Measurements from ENCODE around the gene RNF183. TPM values are rescaled to one million over a fixed set of nuclear protein-coding genes. Genes with fewer than 3 reads are reported as not detected.

The RNF183 gene
- total and polyA plus RNA-seq, 5 experiments from 2014 or later = 0.23 TPM; not detected in 4

DNA sequence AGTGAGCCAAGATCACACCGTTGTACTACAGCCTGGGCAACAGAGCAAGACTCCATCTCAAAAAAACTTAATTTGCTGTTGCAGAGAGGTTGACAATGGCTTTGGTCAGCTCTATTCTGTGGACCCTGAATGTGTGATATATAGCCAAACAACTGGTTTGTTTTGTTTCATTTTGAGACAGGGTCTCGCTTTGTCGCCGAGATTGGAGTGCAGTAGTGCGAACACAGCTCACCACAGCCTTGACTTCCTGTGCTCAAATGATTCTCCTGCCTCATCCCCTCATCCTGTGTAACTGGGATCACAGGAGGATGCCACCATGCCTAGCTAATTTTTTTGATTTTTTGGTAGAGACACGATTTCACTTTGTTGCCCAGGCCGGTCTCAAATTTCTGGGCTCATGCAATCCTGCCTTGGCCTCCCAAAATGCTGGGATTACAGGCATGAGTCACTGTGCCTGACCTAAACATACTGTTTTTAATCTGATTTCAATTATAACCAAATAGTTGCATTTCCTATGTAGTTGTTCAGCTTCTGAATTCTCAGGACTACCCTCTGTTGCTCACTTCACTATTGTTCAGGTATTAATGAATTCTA, 9.8 kb downstream of the RNF183 start:
- Mint-ChIP-seq H3K4me3 (no peak overlapping the region), H3K27me3 (no peaks in the 10 kb centered on the region), H3K4me1 (peaks cover 0 to 2% (median 0%) of the 10 kb centered on the region in 4 donors), H3K36me3 (peaks cover 4 to 55% (median 14%) of the 10 kb centered on the region in 3 donors), H3K9me3 (no peaks in the 10 kb centered on the region), H3K27ac (peak overlapping the region in 7 of 10 donors; percentile 11 to 84 (median 53))
- ATAC-seq = no peak
- POLR2A ChIA-PET = no interaction called here
- DNase-seq = no peak

DNA sequence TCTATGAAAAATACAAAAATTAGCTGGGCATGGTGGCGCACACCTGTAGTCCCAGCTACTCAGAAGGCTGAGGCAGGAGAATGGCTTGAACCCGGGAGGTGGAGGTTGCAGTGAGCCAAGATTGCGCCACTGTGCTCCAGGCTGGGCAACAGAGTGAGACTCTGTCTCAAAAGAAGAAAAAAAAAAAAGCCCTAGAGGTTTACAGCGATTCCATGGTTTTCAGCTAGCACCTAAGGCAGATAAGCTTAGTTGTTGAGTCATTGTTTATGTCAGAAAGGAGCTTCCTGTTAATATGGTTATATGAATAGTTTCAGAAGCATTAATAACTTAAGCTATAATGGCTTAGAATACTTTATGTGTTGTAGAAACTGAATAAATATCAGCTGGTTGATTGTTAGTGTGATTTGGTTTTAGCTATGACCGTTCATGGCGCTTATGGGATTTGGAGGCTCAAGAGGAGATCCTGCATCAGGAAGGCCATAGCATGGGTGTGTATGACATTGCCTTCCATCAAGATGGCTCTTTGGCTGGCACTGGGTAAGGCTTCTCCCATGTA, 13.0 kb downstream of the RNF183 start:
- no peaks in the 10 kb centered on the region for H3K9me3 Mint-ChIP-seq
- H3K27ac Mint-ChIP-seq = peak overlapping the region in 3 of 10 donors; percentile 22 to 38 (median 27)
- ATAC-seq (no peak), DNase-seq (no peak)
- H3K4me1 Mint-ChIP-seq = peaks cover 0 to 4% (median 0%) of the 10 kb centered on the region in 4 donors
- POLR2A ChIA-PET = no interaction called here
- H3K4me3 Mint-ChIP-seq = no peak overlapping the region
- peaks cover 4 to 78% (median 18%) of the 10 kb centered on the region in 3 donors for H3K36me3 Mint-ChIP-seq
- no peaks in the 10 kb centered on the region for H3K27me3 Mint-ChIP-seq

DNA sequence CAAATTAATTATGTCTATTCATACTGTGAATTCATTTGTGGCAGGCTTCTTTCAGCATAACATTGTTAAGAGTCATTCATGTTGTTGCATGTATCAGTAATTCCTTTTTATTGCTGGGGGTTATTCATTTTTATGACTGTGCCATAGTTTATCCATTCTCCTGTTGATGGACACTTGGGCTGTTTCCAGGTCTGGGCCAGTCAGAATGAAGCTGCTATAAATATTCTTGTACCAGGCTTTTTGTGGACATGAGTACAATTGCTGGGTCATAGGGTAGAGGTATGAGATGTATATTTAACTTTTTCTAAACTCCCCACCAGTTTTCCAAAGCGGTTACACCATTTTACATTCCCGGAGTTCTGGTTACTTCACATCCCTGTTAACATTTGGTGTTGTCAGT, 14.1 kb downstream of the RNF183 start:
- Mint-ChIP-seq H3K4me1 (peaks cover 0 to 4% (median 0%) of the 10 kb centered on the region in 4 donors), H3K27ac (no peak overlapping the region), H3K36me3 (peaks cover 4 to 85% (median 24%) of the 10 kb centered on the region in 3 donors), H3K9me3 (no peaks in the 10 kb centered on the region), H3K27me3 (no peaks in the 10 kb centered on the region), H3K4me3 (no peak overlapping the region)
- ATAC-seq (no peak), DNase-seq (no peak)
- POLR2A ChIA-PET = no interaction called here

DNA sequence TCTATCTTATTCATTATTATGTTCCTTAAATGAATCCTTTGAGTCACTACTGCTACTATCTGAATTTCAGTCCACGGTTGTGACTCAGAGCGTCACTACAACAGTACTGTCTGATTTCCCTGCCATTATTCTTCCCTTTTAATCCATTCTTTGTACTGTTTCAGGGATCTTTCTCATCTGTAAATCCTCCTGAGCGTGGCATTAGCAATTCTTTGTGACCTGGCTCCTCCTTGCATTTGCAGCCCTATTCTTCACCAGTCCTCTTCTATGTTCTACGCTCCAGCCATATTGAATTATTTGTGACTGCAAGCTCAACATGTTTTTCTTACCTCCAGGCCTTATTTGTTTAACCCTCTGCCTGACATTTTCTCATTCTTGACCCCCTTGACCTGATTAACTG, 21.8 kb downstream of the RNF183 start:
- Mint-ChIP-seq H3K27ac (peak overlapping the region in 3 of 10 donors; percentile 55 to 72 (median 57)), H3K4me3 (no peak overlapping the region), H3K4me1 (peaks cover 17 to 32% (median 25%) of the 10 kb centered on the region in 4 donors), H3K9me3 (no peaks in the 10 kb centered on the region), H3K36me3 (peaks cover 10 to 75% (median 29%) of the 10 kb centered on the region in 3 donors), H3K27me3 (no peaks in the 10 kb centered on the region)
- DNase-seq (no peak), ATAC-seq (no peak)
- POLR2A ChIA-PET = no interaction called here

DNA sequence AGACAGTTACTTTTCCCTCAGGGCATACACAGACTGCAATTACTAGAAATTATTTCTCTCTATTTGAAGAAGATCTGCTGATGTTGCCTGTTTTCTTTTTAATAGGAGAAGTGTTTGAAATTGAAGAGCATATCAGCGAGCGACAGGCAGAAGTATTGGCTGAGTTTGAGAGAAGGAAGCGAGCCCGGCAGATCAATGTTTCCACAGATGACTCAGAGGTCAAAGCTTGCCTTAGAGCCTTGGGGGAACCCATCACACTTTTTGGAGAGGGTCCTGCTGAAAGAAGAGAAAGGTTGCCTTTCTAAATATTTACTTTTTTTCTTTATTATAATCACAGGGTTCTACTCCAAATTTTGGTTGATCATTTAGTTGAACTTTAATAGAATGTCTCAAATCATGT, 24.3 kb downstream of the RNF183 start:
- no peaks in the 10 kb centered on the region for H3K27me3 Mint-ChIP-seq
- DNase-seq (no peak), ATAC-seq (no peak)
- POLR2A ChIA-PET = no interaction called here
- no peak overlapping the region for H3K4me3 Mint-ChIP-seq
- H3K36me3 Mint-ChIP-seq = peaks cover 10 to 63% (median 19%) of the 10 kb centered on the region in 3 donors
- peaks cover 20 to 33% (median 30%) of the 10 kb centered on the region in 4 donors for H3K4me1 Mint-ChIP-seq
- H3K9me3 Mint-ChIP-seq = no peaks in the 10 kb centered on the region
- H3K27ac Mint-ChIP-seq = peak overlapping the region in 3 of 10 donors; percentile 35 to 74 (median 48)

DNA sequence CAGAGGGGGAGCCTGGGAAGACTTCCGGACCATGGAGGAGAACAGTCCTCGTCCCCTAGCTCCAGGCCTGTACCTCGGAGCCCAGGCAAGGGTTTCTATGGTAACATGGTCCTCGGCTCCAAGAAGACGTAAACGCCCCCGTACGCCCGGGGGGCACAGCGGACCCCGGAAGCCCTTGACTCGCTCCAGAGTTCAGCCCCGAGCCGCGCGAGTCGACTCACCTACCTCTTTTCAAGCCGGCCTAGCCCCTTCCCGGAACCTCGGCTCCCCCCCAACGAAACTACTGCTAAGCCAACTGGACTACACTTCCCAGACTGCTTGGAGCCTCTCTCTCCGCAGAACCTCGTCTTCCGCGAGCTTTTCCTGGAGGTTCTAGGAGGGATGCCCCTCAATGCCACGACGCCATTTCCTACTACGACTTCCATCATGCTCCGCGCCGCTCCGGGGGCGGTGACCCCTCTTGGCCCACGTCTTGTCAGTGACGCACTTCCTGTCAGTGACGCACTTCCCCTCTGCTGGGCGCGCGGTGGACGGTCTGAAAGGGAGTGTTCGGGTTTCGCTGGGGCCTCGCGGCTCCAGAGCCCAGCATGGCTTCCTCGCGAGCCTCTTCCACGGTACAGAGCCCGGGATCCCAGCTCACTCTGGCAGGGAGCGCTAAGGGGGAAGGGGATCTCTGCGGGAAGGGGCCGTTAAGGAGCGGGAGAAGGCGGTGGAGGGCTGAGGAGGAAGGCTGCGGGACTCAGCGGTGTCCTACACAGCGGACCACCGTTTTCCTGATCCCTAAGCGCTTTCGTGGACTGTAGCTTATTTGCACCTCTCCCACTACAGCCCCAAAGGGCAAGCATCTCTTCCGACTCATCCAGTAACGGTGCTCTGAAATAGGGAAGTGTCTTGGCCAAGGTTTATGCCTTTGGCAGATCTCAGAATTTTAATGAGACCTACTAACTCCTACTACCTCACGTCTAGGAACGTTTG, 27.7 kb downstream of the RNF183 start, which contains the start of the genes CDC26 and PRPF4:
TSS of gene CDC26 (minus strand) at position 416 of the 975 bp plus-strand sequence. CDS start 3,065 bp downstream, outside the sequence.
TSS of gene PRPF4 (plus strand) at position 502 of the 975 bp plus-strand sequence. CDS start at position 588, 86 bp downstream.
- peaks cover 9 to 58% (median 27%) of the 10 kb centered on the region in 3 donors for H3K36me3 Mint-ChIP-seq
- POLR2A ChIA-PET = interaction anchor here (0.6 to 2.4 kb wide), 12 partner anchors 34 to 382 kb away, joined by 3 to 13 read pairs (median 4); partner anchors contain the start of genes ALAD, C9orf43, FKBP15 and HDHD3
- DNase-seq = peak; percentile 91 to 98 (median 94)
- H3K9me3 Mint-ChIP-seq = no peaks in the 10 kb centered on the region
- no peak within 1 kb of the TSS for H3K4me3 Mint-ChIP-seq
- H3K4me1 Mint-ChIP-seq = peaks cover 16 to 42% (median 26%) of the 10 kb centered on the region in 4 donors
- no peaks in the 10 kb centered on the region for H3K27me3 Mint-ChIP-seq
- H3K27ac Mint-ChIP-seq = no peak within 1 kb of the TSS
- ATAC-seq = peak; percentile 87 to 91

DNA sequence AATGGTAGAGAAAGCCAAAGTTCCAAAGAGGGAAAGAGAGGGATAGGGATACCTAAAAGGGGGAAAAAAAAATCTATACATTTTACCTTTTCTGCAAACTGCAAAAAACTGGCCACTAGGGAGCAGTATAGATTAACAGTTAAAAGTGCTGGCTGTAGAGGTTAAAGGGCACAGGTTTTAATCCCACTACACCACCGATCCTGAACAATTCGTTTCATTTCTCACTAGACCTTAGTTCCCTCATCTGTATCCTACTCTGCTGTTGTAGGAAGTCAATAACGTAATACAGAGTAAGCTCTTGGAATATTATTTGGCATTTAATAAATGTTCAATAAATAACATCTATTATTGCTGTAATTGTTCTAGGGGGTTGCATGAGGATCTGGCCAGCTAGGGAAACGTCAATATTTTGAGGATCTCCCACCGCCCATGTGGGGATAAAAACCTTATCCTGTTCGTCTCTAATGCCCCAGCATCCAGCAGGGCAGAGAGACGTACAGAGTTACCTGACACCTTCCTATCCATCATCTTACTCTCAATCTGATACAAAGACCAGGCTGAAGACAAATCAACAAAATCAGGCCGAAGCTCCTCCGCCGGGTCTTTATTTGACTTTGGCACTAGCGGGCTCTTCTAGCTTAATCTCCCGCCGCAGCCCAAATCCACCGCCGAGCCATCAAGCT, 28.6 kb downstream of the RNF183 start:
- ATAC-seq (peak; percentile 23 to 31), DNase-seq (peak in 6 of 10 donors; percentile 19 to 75 (median 54))
- no peaks in the 10 kb centered on the region for H3K27me3 Mint-ChIP-seq
- H3K9me3 Mint-ChIP-seq = no peaks in the 10 kb centered on the region
- H3K36me3 Mint-ChIP-seq = peaks cover under 1 to 56% (median 24%) of the 10 kb centered on the region in 3 donors
- no peak overlapping the region for H3K27ac Mint-ChIP-seq
- no peak overlapping the region for H3K4me3 Mint-ChIP-seq
- H3K4me1 Mint-ChIP-seq = peaks cover 14 to 40% (median 22%) of the 10 kb centered on the region in 4 donors
- POLR2A ChIA-PET = interaction anchor here (1.0 to 2.4 kb wide), 10 partner anchors 53 to 383 kb away, joined by 3 to 13 read pairs (median 4); partner anchors contain the start of genes ALAD, C9orf43, FKBP15 and HDHD3

DNA sequence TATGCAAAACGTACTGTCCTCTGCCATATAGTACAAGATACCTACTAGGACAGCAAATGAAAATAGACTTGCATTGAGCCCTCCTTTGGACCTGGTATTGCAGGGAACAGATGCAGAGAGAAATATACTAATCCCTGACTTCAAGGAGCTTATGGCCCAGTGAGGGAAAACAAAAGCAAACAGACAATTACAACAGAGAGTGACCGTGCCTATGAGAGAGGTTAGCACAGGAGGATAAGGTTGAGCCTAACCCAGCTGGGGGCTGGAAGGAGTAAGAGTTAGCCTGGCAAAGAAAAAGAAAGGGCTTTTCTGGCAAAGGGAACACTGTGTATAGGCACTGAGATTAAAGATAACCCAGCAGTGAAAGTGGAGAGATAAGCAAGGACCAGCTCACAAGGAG, 33.3 kb downstream of the RNF183 start:
- no peak overlapping the region for H3K4me3 Mint-ChIP-seq
- no peaks in the 10 kb centered on the region for H3K27me3 Mint-ChIP-seq
- DNase-seq = no peak
- peak overlapping the region in 4 of 10 donors; percentile 12 to 67 (median 16) for H3K27ac Mint-ChIP-seq
- peaks cover 8 to 25% (median 15%) of the 10 kb centered on the region in 4 donors for H3K4me1 Mint-ChIP-seq
- H3K9me3 Mint-ChIP-seq = no peaks in the 10 kb centered on the region
- H3K36me3 Mint-ChIP-seq = peaks cover 0 to 73% (median 23%) of the 10 kb centered on the region in 3 donors
- POLR2A ChIA-PET = no interaction called here
- no peak for ATAC-seq

DNA sequence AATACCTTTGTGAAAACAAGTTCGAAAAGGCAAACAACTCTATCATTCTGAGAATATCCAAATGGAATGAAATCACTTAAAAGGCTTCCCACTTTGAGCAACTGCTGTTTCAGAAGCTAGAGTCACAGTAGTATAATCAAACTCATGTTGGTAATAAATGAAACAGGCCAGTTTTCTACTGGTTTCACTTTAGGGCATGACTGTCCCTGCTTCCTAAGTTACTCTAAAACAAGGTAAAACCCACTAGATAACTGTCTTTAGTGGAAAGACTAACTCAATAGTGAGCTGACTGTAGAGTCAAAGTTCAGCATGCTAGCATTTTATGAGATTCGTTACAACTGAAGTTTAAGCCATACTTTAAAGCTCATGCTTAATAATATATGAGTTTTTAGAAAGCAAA, 33.8 kb downstream of the RNF183 start:
- POLR2A ChIA-PET = no interaction called here
- Mint-ChIP-seq H3K4me3 (no peak overlapping the region), H3K9me3 (no peaks in the 10 kb centered on the region), H3K4me1 (peaks cover 8 to 25% (median 14%) of the 10 kb centered on the region in 4 donors), H3K27me3 (no peaks in the 10 kb centered on the region), H3K36me3 (peaks cover 0 to 73% (median 23%) of the 10 kb centered on the region in 3 donors), H3K27ac (peak overlapping the region in 2 of 10 donors; percentile 12 to 13)
- no peak for DNase-seq
- no peak for ATAC-seq

DNA sequence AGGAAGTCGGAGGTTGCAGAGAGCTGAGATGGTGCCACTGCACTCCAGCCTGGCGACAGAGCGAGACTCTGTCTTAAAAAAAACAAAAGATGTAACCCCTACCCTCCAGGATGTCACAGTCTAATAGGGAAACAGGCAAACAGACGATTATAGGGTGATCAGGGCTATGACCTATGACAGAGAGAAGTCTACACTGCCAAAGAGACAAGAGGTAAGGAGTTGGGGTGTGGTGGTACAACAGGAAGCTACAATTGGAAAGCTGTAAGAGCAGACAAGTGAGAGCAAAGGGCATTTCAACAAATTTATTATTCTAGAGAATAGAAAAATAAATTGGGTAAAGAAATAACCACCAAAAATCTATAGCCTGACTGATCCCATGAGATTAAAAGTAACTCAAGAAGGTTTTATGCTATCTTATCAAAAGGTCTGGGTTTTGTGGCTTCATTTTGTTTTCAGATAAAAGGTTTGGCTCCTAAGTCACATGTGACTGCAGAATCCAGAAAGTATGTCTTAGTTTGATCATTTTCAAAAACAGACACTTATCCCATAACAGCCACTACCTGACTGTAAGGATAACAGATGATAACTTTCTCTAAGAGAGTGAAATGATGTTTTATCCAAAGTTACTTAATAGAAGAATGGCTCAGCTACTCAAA, 35.1 kb downstream of the RNF183 start:
- Mint-ChIP-seq H3K27me3 (no peaks in the 10 kb centered on the region), H3K27ac (peak overlapping the region in 7 of 10 donors; percentile 4 to 85 (median 22)), H3K4me1 (peaks cover 5 to 15% (median 10%) of the 10 kb centered on the region in 4 donors), H3K9me3 (no peaks in the 10 kb centered on the region), H3K4me3 (no peak overlapping the region), H3K36me3 (peaks cover 0 to 65% (median 23%) of the 10 kb centered on the region in 3 donors)
- DNase-seq (no peak), ATAC-seq (no peak)
- POLR2A ChIA-PET = no interaction called here

DNA sequence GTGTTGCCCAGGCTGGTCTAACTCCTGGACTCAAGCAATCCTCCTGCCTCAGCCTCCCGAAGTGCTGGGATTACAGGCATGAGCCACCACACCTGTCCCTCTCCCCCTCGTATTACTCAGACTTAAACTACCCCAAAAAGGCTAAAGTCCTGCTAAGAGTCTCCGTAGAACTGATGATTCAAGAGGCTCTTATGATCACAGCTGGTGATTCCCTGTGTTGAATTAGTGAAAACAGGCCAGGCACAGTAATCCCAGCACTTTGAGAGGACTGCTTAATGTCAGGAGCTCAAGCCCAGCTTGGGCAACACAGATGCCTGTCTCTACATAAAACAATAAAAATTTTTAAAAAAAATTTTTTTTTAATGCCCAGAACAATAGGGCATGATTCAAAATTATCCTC, 37.0 kb downstream of the RNF183 start:
- Mint-ChIP-seq H3K9me3 (no peaks in the 10 kb centered on the region), H3K27ac (no peak overlapping the region), H3K4me3 (no peak overlapping the region), H3K27me3 (no peaks in the 10 kb centered on the region), H3K4me1 (peaks cover 5 to 13% (median 10%) of the 10 kb centered on the region in 4 donors), H3K36me3 (peaks cover 0 to 52% (median 11%) of the 10 kb centered on the region in 3 donors)
- ATAC-seq (no peak), DNase-seq (no peak)
- POLR2A ChIA-PET = no interaction called here
